Gastrocnemius medialis (tissue), 4 donors: ENCODE measurements around the gene PLXNC1. TPM values are rescaled to one million over a fixed set of nuclear protein-coding genes. Genes with fewer than 3 reads are reported as not detected.

Experiments used
- ATAC-seq, 2 donors: fragments of 150-250 bp; one replicate each; pipeline ENCODE4 v1.9.1; 2016
- DNase-seq, 2 donors: peaks; one replicate each; pipeline ENCODE4 v3.0.0-alpha.2; 2019
- H3K27ac ChIP-seq, 4 donors: fragments of 200-600 bp; sonication (generic); 1 replicate in 1 of 4; 2 replicates in 3 of 4; pipeline ENCODE4 v1.5.1; 2016 to 2018; ENCODE audit warnings: mild to moderate bottlenecking in 2 of 4, moderate library complexity in 1 of 4
- H3K27me3 ChIP-seq, 3 donors: fragments of 200-600 bp; sonication (generic) in 2 of 3; 1 replicate in 1 of 3; 2 replicates in 2 of 3; pipeline versions ENCODE4 v1.5.1 to v1.6.0; 2016 to 2019; ENCODE audit warnings: mild to moderate bottlenecking in 1 of 3, moderate library complexity in 1 of 3
- H3K36me3 ChIP-seq, 2 donors: fragments of 200-600 bp; sonication (generic) in 1 of 2; one replicate each; pipeline ENCODE4 v1.5.1; 2017 to 2018
- H3K4me1 ChIP-seq, 2 donors: fragments of 200-600 bp; sonication (generic) in 1 of 2; one replicate each; pipeline ENCODE4 v1.5.1; 2016 to 2017; ENCODE audit warnings: mild to moderate bottlenecking in 2 of 2
- H3K4me3 ChIP-seq, 4 donors: fragments of 200-600 bp; sonication (generic) in 3 of 4; 1 replicate in 1 of 4; 2 replicates in 3 of 4; pipeline ENCODE4 v1.5.1; 2016 to 2019; ENCODE audit warnings: mild to moderate bottlenecking in 2 of 4
- H3K9me3 ChIP-seq, 3 donors: fragments of 200-600 bp; sonication (generic) in 2 of 3; 1 replicate in 1 of 3; 2 replicates in 2 of 3; pipeline ENCODE4 v1.5.1; 2016 to 2019
- CTCF ChIP-seq, 5 experiments: fragments of 450-650 bp in 3 of 5; fragments of 200-600 bp in 2 of 5; sonication (generic) in 2 of 5; IDR thresholded peaks in 4 of 5; conservative IDR thresholded peaks in 1 of 5; 1 replicate in 4 of 5; 2 replicates in 1 of 5; pipeline ENCODE4 v1.5.1; 2016 to 2019; ENCODE audit warnings: antibody characterized with exemption in 5 of 5, mild to moderate bottlenecking in 3 of 5, moderate library complexity in 3 of 5
- POLR2A ChIP-seq, 2 donors: fragments of 450-650 bp; IDR thresholded peaks; one replicate each; pipeline ENCODE4 v1.6.1; 2017; ENCODE audit warnings: antibody characterized with exemption in 2 of 2, mild to moderate bottlenecking in 2 of 2, moderate library complexity in 2 of 2
- in situ Hi-C, 4 donors: fragments of 200-750 bp; cut with MboI; loops; one replicate each; pipeline versions ENCODE4 v1.15.0 to v1.8.0; 2017; ENCODE audit warnings: low sequenced_read_pairs in 4 of 4
- intact Hi-C: fragments of 100-400 bp; cut with DNase I; formaldehyde crosslinking; loops from one replicate; pipeline ENCODE4 v1.15.1; 2023; ENCODE audit warnings: low total_unique reads
- total RNA-seq, 4 donors: library from RNA; depleted of rRNA; stranded (reverse); fragments of >200 nt; gene quantifications; one replicate each; pipeline versions ENCODE4 v1.1.0 to v1.2.3, GENCODE V29; 2016

PLXNC1 gene
- total RNA-seq, 4 donors from 2014 or later: 0.62 to 2.2 (median 1.2) TPM

GRCh38 chr12:94327809-94328208 is 179.4 kb downstream of the PLXNC1 start:
- Histone ChIP-seq H3K36me3 (peaks cover 0 to 42% of the 10 kb centered on the region in 2 donors), H3K27me3 (no peaks in the 10 kb centered on the region)
- TF ChIP-seq POLR2A (IDR thresholded peaks at IDR 0.05): no peak
- no peak for TF ChIP-seq CTCF (IDR thresholded peaks at IDR 0.05 in 4 of 5, conservative IDR thresholded peaks at IDR 0.05 in 1 of 5)

GRCh38 chr12:94329366-94329765 is 181.0 kb downstream of the PLXNC1 start:
- no peak for DNase-seq
- no peaks in the 10 kb centered on the region for H3K9me3 ChIP-seq
- intact Hi-C loops (no loop called here), in situ Hi-C loops (loop anchor here in 1 of 4 donors (25.0 kb wide), 1 partner anchor 92 kb away; no protein-coding TSS in a partner anchor)
- H3K4me3 ChIP-seq: no peak overlapping the region
- ATAC-seq: no peak
- H3K27me3 ChIP-seq: no peaks in the 10 kb centered on the region
- no peak overlapping the region for H3K27ac ChIP-seq
- no peaks in the 10 kb centered on the region for H3K4me1 ChIP-seq
- TF ChIP-seq CTCF (IDR thresholded peaks at IDR 0.05 in 4 of 5, conservative IDR thresholded peaks at IDR 0.05 in 1 of 5): no peak
- TF ChIP-seq POLR2A (IDR thresholded peaks at IDR 0.05): no peak
- H3K36me3 ChIP-seq: peaks cover 0 to 32% of the 10 kb centered on the region in 2 donors

More at GRCh38 chr12:94327809-94328208, 179.4 kb downstream of the PLXNC1 start:
- Histone ChIP-seq H3K4me1 (no peaks in the 10 kb centered on the region), H3K9me3 (peaks cover 0 to 5% (median 0%) of the 10 kb centered on the region in 3 donors), H3K27ac (no peak overlapping the region), H3K4me3 (no peak overlapping the region)
- intact Hi-C loops (no loop called here), in situ Hi-C loops (loop anchor here in 1 of 4 donors (25.0 kb wide), 1 partner anchor 91 kb away; no protein-coding TSS in a partner anchor)
- peak in 1 of 2 donors; percentile 42 for ATAC-seq
- no peak for DNase-seq

GRCh38 chr12:94333396-94333795 is 185.0 kb downstream of the PLXNC1 start:
- intact Hi-C loops (loop anchor here (10.0 kb wide), 1 partner anchor 201 kb away; no protein-coding TSS in a partner anchor), in situ Hi-C loops (loop anchor here in 1 of 4 donors (25.0 kb wide), 1 partner anchor 96 kb away; no protein-coding TSS in a partner anchor)
- H3K36me3 ChIP-seq: peaks cover 0 to 9% of the 10 kb centered on the region in 2 donors
- H3K4me3 ChIP-seq: no peak overlapping the region
- no peak for ATAC-seq
- no peaks in the 10 kb centered on the region for H3K27me3 ChIP-seq
- H3K27ac ChIP-seq: no peak overlapping the region
- H3K9me3 ChIP-seq: no peaks in the 10 kb centered on the region
- DNase-seq: no peak
- no peaks in the 10 kb centered on the region for H3K4me1 ChIP-seq
- TF ChIP-seq CTCF (IDR thresholded peaks at IDR 0.05 in 4 of 5, conservative IDR thresholded peaks at IDR 0.05 in 1 of 5) (no peak), POLR2A (IDR thresholded peaks at IDR 0.05) (no peak)

- ATAC-seq (no peak), DNase-seq (no peak)
- Histone ChIP-seq H3K9me3 (no peaks in the 10 kb centered on the region), H3K27ac (no peak overlapping the region), H3K4me3 (no peak overlapping the region), H3K4me1 (no peaks in the 10 kb centered on the region), H3K36me3 (no peaks in the 10 kb centered on the region), H3K27me3 (no peaks in the 10 kb centered on the region)
- TF ChIP-seq POLR2A (IDR thresholded peaks at IDR 0.05) (no peak), CTCF (IDR thresholded peaks at IDR 0.05 in 4 of 5, conservative IDR thresholded peaks at IDR 0.05 in 1 of 5) (no peak)
- in situ Hi-C loops (loop anchor here in 1 of 4 donors (25.0 kb wide), 1 partner anchor 99 kb away; no protein-coding TSS in a partner anchor), intact Hi-C loops (loop anchor here (10.0 kb wide), 1 partner anchor 198 kb away; no protein-coding TSS in a partner anchor)
These were observed 188.0 kb downstream of the PLXNC1 start for GRCh38 chr12:94336211-94336925.
